Gastroesophageal sphincter (tissue), 3 donors: ENCODE measurements around the gene ANKHD1.

ENCODE experiments used
- EP300 ChIP-seq: sonication (generic); formaldehyde crosslinking; IDR thresholded peaks from one replicate; pipeline ENCODE4 v1.6.1; 2017; ENCODE audit warnings: antibody characterized with exemption, mild to moderate bottlenecking
- TF ChIP-seq, protein P1 (sequence below), 4 experiments: fragments of 200-600 bp in 2 of 4; fragments of 450-650 bp in 2 of 4; sonication (generic) in 1 of 4; IDR thresholded peaks; one replicate each; pipeline ENCODE4 v1.5.1; 2017 to 2019; ENCODE audit warnings: antibody characterized with exemption in 4 of 4, mild to moderate bottlenecking in 2 of 4, moderate library complexity in 2 of 4

DNA sequence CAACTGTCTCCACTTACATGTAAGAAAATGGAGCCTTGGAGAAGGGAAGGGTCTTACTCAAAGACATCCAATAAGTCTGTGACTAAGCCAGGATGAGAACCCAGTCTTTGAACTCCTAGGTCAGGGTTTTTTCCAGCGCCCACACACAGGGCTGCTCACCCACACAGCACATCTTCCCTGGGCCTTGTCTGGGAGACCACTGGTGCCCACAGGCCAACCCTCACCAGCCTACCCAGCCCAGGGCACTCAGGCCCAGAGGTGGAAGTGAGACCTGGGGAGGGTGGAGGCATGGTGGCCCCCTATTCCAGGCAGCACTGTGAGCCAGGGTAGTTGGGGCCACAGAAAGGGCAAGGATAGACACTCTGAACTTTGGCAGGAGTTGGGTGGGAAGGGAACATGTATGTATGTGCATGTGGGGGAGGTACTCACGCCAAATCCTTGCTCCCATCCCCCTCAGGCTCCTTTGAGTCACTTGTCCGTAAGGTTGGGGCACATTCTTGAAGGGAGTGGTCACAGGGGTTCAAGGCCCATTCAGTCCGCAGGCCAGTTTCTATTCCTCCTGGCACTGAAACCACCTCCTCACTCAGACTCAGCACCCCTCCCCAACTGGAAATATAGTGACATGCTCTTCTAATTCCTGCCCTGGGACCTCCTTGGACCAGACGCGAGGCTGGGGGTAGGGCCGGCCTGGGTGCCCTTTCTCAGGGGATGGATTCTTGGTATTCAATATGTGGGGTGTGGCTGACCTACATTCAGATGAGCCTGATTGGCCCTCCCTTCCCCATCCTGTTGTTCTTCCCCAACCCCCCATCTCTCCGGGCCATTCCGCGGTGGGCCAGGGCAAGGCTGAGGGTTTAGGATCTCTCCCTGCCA lies 44.5 kb upstream of the ANKHD1 start:
- TF ChIP-seq, protein P1, sequence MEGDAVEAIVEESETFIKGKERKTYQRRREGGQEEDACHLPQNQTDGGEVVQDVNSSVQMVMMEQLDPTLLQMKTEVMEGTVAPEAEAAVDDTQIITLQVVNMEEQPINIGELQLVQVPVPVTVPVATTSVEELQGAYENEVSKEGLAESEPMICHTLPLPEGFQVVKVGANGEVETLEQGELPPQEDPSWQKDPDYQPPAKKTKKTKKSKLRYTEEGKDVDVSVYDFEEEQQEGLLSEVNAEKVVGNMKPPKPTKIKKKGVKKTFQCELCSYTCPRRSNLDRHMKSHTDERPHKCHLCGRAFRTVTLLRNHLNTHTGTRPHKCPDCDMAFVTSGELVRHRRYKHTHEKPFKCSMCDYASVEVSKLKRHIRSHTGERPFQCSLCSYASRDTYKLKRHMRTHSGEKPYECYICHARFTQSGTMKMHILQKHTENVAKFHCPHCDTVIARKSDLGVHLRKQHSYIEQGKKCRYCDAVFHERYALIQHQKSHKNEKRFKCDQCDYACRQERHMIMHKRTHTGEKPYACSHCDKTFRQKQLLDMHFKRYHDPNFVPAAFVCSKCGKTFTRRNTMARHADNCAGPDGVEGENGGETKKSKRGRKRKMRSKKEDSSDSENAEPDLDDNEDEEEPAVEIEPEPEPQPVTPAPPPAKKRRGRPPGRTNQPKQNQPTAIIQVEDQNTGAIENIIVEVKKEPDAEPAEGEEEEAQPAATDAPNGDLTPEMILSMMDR (IDR thresholded peaks at IDR 0.05) = no peak
- no peak for TF ChIP-seq EP300
